GM23338 (cell line): ENCODE data around the gene DBNL. TPM values are rescaled to one million over a fixed set of nuclear protein-coding genes. Genes with fewer than 3 reads are reported as not detected.
A peak's percentile ranks its signal among the peaks of the same experiment; 100 is the strongest.

ENCODE experiments used
- ATAC-seq: fragments of 200-7000 bp; cut with Tn5 transposase; 3 replicates; pipeline ENCODE4 v1.9.1; 2020
- DNase-seq: peaks from one replicate; pipeline ENCODE4 v3.0.0-alpha.2; 2015; ENCODE audit warnings: low spot score
- H2AFZ ChIP-seq: fragments of 200-600 bp; sonication (generic); 2 replicates; pipeline ENCODE4 v1.8.0; 2016; ENCODE audit warnings: antibody characterized with exemption, mild to moderate bottlenecking, moderate library complexity
- H3F3A ChIP-seq: fragments of 200-600 bp; sonication (generic); replicated peaks from 2 replicates; pipeline ENCODE4 v1.8.0; 2017; ENCODE audit warnings: antibody characterized with exemption, mixed run types, low read depth
- H3K27ac ChIP-seq: fragments of 200-600 bp; sonication (generic); 2 replicates; pipeline ENCODE4 v1.6.1; 2016; ENCODE audit warnings: low read depth
- H3K27me3 ChIP-seq: fragments of 200-600 bp; sonication (generic); 2 replicates; pipeline ENCODE4 v1.8.0; 2016; ENCODE audit warnings: mild to moderate bottlenecking, mixed run types, moderate library complexity; ENCODE audit not compliant: insufficient read depth
- H3K36me3 ChIP-seq: fragments of 200-600 bp; sonication (generic); 2 replicates; pipeline ENCODE4 v1.8.0; 2016; ENCODE audit warnings: mild to moderate bottlenecking; ENCODE audit not compliant: insufficient read depth
- H3K4me1 ChIP-seq: fragments of 200-600 bp; sonication (generic); 2 replicates; pipeline ENCODE4 v1.8.0; 2016; ENCODE audit warnings: mild to moderate bottlenecking, moderate library complexity; ENCODE audit not compliant: insufficient read depth
- H3K4me2 ChIP-seq: fragments of 200-600 bp; sonication (generic); 2 replicates; pipeline ENCODE4 v1.7.1; 2017; ENCODE audit warnings: mixed run types
- H3K4me3 ChIP-seq: fragments of 200-600 bp; sonication (generic); 2 replicates; pipeline ENCODE4 v1.6.1; 2016; ENCODE audit warnings: mixed run types
- H3K79me2 ChIP-seq: fragments of 200-600 bp; sonication (generic); replicated peaks from 2 replicates; pipeline ENCODE4 v1.8.0; 2017; ENCODE audit warnings: mild to moderate bottlenecking; ENCODE audit not compliant: insufficient read depth
- H3K9me2 ChIP-seq: fragments of 200-600 bp; sonication (generic); 2 replicates; pipeline ENCODE4 v1.8.0; 2017; ENCODE audit not compliant: insufficient read depth
- H4K20me1 ChIP-seq: fragments of 200-600 bp; sonication (generic); replicated peaks from 2 replicates; pipeline ENCODE4 v1.8.0; 2017; ENCODE audit warnings: mild to moderate bottlenecking; ENCODE audit not compliant: insufficient read depth
- H3K27ac Mint-ChIP-seq: 2 replicates; pipeline ENCODE4 v1.8.0; 2020; ENCODE audit warnings: inconsistent platforms, mild to moderate bottlenecking, moderate library complexity, mixed read lengths
- H3K27me3 Mint-ChIP-seq: 3 replicates; pipeline ENCODE4 v1.8.0; 2022; ENCODE audit warnings: low read depth, mild to moderate bottlenecking, moderate library complexity, mixed read lengths, inconsistent platforms; ENCODE audit not compliant: insufficient read depth, poor library complexity
- H3K36me3 Mint-ChIP-seq: 3 replicates; pipeline ENCODE4 v1.8.0; 2021; ENCODE audit warnings: low read depth, mild to moderate bottlenecking, inconsistent platforms, moderate library complexity, mixed read lengths
- H3K4me1 Mint-ChIP-seq: 3 replicates; pipeline ENCODE4 v1.8.0; 2020; ENCODE audit warnings: mild to moderate bottlenecking, inconsistent platforms, mixed read lengths
- H3K4me3 Mint-ChIP-seq: 3 replicates; pipeline ENCODE4 v1.8.0; 2021; ENCODE audit warnings: moderate library complexity, mild to moderate bottlenecking, inconsistent platforms, mixed read lengths
- H3K9me3 Mint-ChIP-seq: 3 replicates; pipeline ENCODE4 v1.8.0; 2020; ENCODE audit warnings: moderate library complexity, mild to moderate bottlenecking, inconsistent platforms, mixed read lengths
- ETS1 ChIP-seq: IDR thresholded peaks from 2 replicates; pipeline ENCODE4 v1.6.1; 2016; ENCODE audit warnings: antibody characterized with exemption
- EZH2 ChIP-seq: fragments of 200-600 bp; sonication (generic); IDR thresholded peaks from one replicate; pipeline ENCODE4 v1.8.0; 2017; ENCODE audit warnings: antibody characterized with exemption, mild to moderate bottlenecking, low read depth; ENCODE audit not compliant: unreplicated experiment
- EZH2phosphoT487 ChIP-seq: fragments of 200-600 bp; sonication (generic); IDR thresholded peaks from one replicate; pipeline ENCODE4 v1.8.1; 2018; ENCODE audit warnings: antibody characterized with exemption; ENCODE audit not compliant: unreplicated experiment
- JUNB ChIP-seq: IDR thresholded peaks from one replicate; pipeline ENCODE4 v1.6.1; 2016; ENCODE audit warnings: antibody characterized with exemption; ENCODE audit not compliant: unreplicated experiment
- NANOG ChIP-seq: IDR thresholded peaks from 2 replicates; pipeline ENCODE4 v1.6.1; 2016; ENCODE audit warnings: antibody characterized with exemption, borderline replicate concordance
- STAT1 ChIP-seq: IDR thresholded peaks from one replicate; pipeline ENCODE4 v1.6.1; 2016; ENCODE audit warnings: antibody characterized with exemption; ENCODE audit not compliant: unreplicated experiment
- ZNF114 ChIP-seq: fragments of 250-450 bp; sonication (Bioruptor Pico); IDR thresholded peaks from 2 replicates; pipeline ENCODE4 v1.5.0; 2020; ENCODE audit warnings: mild to moderate bottlenecking, moderate library complexity
- ZNF462 ChIP-seq: fragments of 250-450 bp; sonication (Bioruptor Pico); IDR thresholded peaks from 2 replicates; pipeline ENCODE4 v1.5.0; 2020; ENCODE audit warnings: mild to moderate bottlenecking, moderate library complexity
- polyA plus RNA-seq: library from polyadenylated mRNA; unstranded; fragments of >200 nt; fragmentation: Nextera tagmentation; extraction: Ambion mirVana; gene quantifications from 2 replicates; pipeline ENCODE4 v1.2.1, GENCODE V29; 2016
- total RNA-seq: library from RNA; depleted of rRNA; stranded (reverse); fragments of >200 nt; shearing (Covaris generic); gene quantifications from 2 replicates; pipeline ENCODE4 v1.2.3, GENCODE V29; 2014

The DBNL gene
- total and polyA plus RNA-seq, 2 experiments from 2014 or later = 18.1 to 49.4 TPM

DNA sequence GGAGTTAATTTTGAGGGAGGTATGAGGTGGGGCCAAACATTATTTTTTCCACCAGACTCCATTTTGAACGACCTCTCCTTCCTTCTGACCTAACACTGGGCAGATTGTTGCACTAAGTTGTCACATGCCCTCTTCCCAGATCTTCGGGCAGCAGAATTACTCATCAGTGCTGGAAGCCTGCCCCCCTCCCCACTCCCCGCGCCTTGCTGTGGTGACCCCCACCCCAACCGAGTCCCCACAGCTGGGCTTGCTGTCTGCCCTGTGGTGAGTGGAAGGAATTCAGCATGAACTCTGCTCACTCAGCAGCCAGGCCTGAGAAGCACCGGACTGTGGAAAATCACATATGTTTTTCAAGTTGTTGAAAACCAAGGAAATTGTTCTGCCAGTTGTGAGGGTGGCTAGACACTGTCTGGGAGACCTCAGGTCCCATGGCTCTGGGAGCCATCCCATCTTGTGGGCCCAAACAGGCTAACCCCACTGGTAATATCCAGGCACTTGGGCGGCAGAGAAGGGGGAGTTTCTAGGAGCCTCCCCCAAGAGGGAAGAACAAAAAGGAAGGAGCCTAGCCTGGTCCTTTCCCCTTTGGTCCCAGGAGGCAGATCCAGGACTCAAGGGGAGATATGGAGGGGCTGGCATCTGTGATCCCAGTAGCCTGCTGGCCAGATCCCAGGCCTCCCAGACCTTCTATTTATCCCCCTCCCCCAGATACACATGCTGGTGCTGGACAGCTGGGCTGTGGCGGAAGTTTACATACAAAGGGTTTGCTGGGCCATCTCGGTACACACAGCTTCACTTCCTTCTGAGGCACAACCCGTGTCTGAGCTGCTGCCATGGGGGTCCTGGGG, 56.2 kb downstream of the DBNL start:
- H3K36me3 ChIP-seq = no peaks in the 10 kb centered on the region
- no peak for TF ChIP-seq STAT1
- no peak for TF ChIP-seq EZH2phosphoT487
- H2AFZ ChIP-seq = peak overlapping the region; percentile 78
- ATAC-seq (no peak), DNase-seq (no peak)
- H4K20me1 ChIP-seq = no peaks in the 10 kb centered on the region
- no peak overlapping the region for H3K27ac ChIP-seq
- H3K4me3 ChIP-seq = no peak overlapping the region
- peaks cover 9% of the 10 kb centered on the region; the same call in 1 of the 2 replicates for H3K27me3 ChIP-seq
- no peak overlapping the region for H3K4me3 Mint-ChIP-seq
- H3K4me1 ChIP-seq = peaks cover 8% of the 10 kb centered on the region; the same call in 1 of the 2 replicates
- no peaks in the 10 kb centered on the region for H3K9me3 Mint-ChIP-seq
- peaks cover 17% of the 10 kb centered on the region for H3K4me1 Mint-ChIP-seq
- no peaks in the 10 kb centered on the region for H3K9me2 ChIP-seq
- H3K36me3 Mint-ChIP-seq = no peaks in the 10 kb centered on the region; the same call in 2 of the 3 replicates
- peaks cover 23% of the 10 kb centered on the region for H3K27me3 Mint-ChIP-seq
- no peaks in the 10 kb centered on the region for H3K79me2 ChIP-seq
- no peak overlapping the region for H3K4me2 ChIP-seq
- H3F3A ChIP-seq = no peaks in the 10 kb centered on the region
- H3K27ac Mint-ChIP-seq = no peak overlapping the region

DNA sequence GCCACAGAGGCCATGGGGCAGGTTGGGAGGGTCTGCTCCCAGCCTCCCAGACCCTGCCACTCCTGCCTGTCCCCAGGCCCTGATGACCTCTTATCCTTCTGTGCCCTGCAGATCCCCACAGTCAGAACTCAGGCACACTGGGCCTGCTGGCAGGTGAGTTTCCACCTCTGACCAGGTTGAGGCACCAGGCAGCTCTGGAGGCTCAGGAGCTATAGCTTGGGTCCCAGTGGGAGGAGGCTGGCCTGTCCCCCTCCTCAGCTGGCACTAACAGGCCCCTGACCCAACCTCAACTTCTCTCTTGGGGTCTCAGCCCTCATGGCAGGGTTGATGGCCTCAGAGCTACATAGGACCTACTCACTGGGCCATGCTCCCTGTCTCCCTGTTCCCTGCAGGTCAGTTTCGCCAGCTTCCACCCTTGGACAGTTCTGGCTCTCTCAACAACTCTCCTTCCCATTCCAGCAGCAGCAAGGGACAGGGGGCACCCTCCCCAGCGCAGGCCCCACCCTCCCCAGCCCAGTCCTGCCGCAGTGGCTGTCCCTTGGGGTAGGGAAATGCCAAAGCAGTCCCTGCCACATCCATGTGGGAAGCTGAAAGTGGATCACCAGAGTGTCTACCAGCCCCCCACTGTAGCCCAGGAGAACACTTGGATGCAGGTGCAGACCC, 56.9 kb downstream of the DBNL start:
- H3K9me3 Mint-ChIP-seq = no peaks in the 10 kb centered on the region
- TF ChIP-seq JUNB = no peak
- no peak for TF ChIP-seq ZNF114 (CRISPR knock-in tag)
- TF ChIP-seq EZH2 = no peak
- no peak for TF ChIP-seq NANOG
- no peak for TF ChIP-seq ZNF462
- TF ChIP-seq ETS1 = no peak
- H4K20me1 ChIP-seq = no peaks in the 10 kb centered on the region
- H3F3A ChIP-seq = no peaks in the 10 kb centered on the region
- ATAC-seq = no peak
- no peaks in the 10 kb centered on the region for H3K36me3 ChIP-seq
- peaks cover 20% of the 10 kb centered on the region for H3K4me1 Mint-ChIP-seq
- no peak overlapping the region for H3K4me3 Mint-ChIP-seq
- peaks cover 3% of the 10 kb centered on the region; the same call in 1 of the 3 replicates for H3K36me3 Mint-ChIP-seq
- H3K27me3 Mint-ChIP-seq = peaks cover 22% of the 10 kb centered on the region
- no peak overlapping the region for H3K27ac Mint-ChIP-seq
- H3K4me2 ChIP-seq = no peak overlapping the region
- H2AFZ ChIP-seq = peak overlapping the region; percentile 78; the same call in 1 of the 2 replicates
- H3K79me2 ChIP-seq = no peaks in the 10 kb centered on the region; the same call in 1 of the 2 replicates
- H3K4me3 ChIP-seq = no peak overlapping the region
- H3K27me3 ChIP-seq = peaks cover 9% of the 10 kb centered on the region; the same call in 1 of the 2 replicates
- no peak overlapping the region for H3K27ac ChIP-seq
- no peaks in the 10 kb centered on the region for H3K9me2 ChIP-seq
- DNase-seq = no peak
- peaks cover 8% of the 10 kb centered on the region; the same call in 1 of the 2 replicates for H3K4me1 ChIP-seq
